Measurements from ENCODE around the gene ECHDC1. TPM values are rescaled to one million over a fixed set of nuclear protein-coding genes. Genes with fewer than 3 reads are reported as not detected.

Gene ECHDC1
- total RNA-seq, 1 experiment from 2014 or later: 47.2 TPM

DNA sequence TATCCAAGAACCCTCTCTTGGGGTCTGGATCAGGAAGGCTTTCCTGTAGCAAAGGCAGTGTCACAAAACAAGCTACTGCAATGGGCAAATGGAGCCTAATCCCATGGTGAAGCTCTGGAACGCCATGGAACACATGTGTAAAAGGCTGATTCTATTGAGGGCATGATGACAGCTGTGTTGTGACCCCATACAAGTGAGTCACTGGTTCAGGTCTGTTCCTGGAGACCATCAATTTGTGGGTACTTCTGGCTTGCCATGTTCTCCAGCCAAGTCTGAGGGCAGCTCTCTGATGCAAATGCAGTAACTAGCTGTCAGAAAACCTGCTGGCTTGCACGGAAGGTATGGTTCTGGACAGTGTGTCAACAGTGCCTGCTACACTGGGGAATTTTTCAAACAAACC is 33.3 kb upstream of the ECHDC1 start:
- Histone ChIP-seq H3K79me2 (ENCODE audit: insufficient read depth, low read length) (no peaks in the 10 kb centered on the region), H3K27ac (ENCODE audit: low read depth, low read length) (no peak overlapping the region), H3K4me1 (ENCODE audit: control insufficient read depth in 1 of 2, insufficient read depth in 2 of 2, low read length in 2 of 2) (no peaks in the 10 kb centered on the region), H3K9me2 (ENCODE audit: insufficient read depth) (no peaks in the 10 kb centered on the region), H4K20me1 (ENCODE audit: insufficient read depth) (no peaks in the 10 kb centered on the region), H3K9me3 (ENCODE audit: control insufficient read depth in 1 of 2, insufficient read depth in 1 of 2, low read depth in 1 of 2, low read length in 2 of 2) (no peaks in the 10 kb centered on the region), H3K36me3 (ENCODE audit: control insufficient read depth in 1 of 2, insufficient read depth in 2 of 2, low read length in 2 of 2) (no peaks in the 10 kb centered on the region), H3K9ac (ENCODE audit: low read length) (no peak overlapping the region), H2AFZ (ENCODE audit: low read depth, low read length, poor library complexity, severe bottlenecking) (no peak overlapping the region), H3K27me3 (ENCODE audit: insufficient read depth, low read length) (no peaks in the 10 kb centered on the region), H3K4me2 (ENCODE audit: low read length) (no peak overlapping the region), H3K4me3 (replicated peaks in 1 of 2; ENCODE audit: low read depth in 1 of 2, low read length in 2 of 2) (no peak overlapping the region)
- ATAC-seq (no peak), DNase-seq (ENCODE audit: low read depth, low spot score) (no peak)
- intact Hi-C loops (cut with micrococcal nuclease): no loop called here
- BruUV-seq (replicated peaks): no TSS peak
- ChIA-PET CTCF (no interaction called here), RAD21 (ENCODE audit: low non-redundant PET in 1 of 2, low total read pairs in 2 of 2, uncharacterized antibody in 2 of 2, unreplicated experiment in 2 of 2) (no interaction called here), POLR2A (no interaction called here)
- TF ChIP-seq, protein P1, sequence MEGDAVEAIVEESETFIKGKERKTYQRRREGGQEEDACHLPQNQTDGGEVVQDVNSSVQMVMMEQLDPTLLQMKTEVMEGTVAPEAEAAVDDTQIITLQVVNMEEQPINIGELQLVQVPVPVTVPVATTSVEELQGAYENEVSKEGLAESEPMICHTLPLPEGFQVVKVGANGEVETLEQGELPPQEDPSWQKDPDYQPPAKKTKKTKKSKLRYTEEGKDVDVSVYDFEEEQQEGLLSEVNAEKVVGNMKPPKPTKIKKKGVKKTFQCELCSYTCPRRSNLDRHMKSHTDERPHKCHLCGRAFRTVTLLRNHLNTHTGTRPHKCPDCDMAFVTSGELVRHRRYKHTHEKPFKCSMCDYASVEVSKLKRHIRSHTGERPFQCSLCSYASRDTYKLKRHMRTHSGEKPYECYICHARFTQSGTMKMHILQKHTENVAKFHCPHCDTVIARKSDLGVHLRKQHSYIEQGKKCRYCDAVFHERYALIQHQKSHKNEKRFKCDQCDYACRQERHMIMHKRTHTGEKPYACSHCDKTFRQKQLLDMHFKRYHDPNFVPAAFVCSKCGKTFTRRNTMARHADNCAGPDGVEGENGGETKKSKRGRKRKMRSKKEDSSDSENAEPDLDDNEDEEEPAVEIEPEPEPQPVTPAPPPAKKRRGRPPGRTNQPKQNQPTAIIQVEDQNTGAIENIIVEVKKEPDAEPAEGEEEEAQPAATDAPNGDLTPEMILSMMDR (IDR thresholded peaks at IDR 0.05 in 2 of 3, conservative IDR thresholded peaks at IDR 0.05 in 1 of 3; ENCODE audit: borderline replicate concordance in 1 of 3, insufficient read depth in 1 of 3, low read depth in 2 of 3, low read length in 2 of 3): no peak
- TF ChIP-seq, protein P2, sequence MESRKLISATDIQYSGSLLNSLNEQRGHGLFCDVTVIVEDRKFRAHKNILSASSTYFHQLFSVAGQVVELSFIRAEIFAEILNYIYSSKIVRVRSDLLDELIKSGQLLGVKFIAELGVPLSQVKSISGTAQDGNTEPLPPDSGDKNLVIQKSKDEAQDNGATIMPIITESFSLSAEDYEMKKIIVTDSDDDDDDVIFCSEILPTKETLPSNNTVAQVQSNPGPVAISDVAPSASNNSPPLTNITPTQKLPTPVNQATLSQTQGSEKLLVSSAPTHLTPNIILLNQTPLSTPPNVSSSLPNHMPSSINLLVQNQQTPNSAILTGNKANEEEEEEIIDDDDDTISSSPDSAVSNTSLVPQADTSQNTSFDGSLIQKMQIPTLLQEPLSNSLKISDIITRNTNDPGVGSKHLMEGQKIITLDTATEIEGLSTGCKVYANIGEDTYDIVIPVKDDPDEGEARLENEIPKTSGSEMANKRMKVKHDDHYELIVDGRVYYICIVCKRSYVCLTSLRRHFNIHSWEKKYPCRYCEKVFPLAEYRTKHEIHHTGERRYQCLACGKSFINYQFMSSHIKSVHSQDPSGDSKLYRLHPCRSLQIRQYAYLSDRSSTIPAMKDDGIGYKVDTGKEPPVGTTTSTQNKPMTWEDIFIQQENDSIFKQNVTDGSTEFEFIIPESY (IDR thresholded peaks at IDR 0.05; ENCODE audit: extremely low read depth, insufficient replicate concordance, low read length): no peak
- no peak for TF ChIP-seq EGR1 (IDR thresholded peaks at IDR 0.05; ENCODE audit: low read depth)
- TF ChIP-seq RAD21 (IDR thresholded peaks at IDR 0.05; ENCODE audit: low read depth): no peak
- TF ChIP-seq ZNF274 (IDR thresholded peaks at IDR 0.05; ENCODE audit: low read depth, low read length): no peak
- no peak for TF ChIP-seq ELF1 (IDR thresholded peaks at IDR 0.05; ENCODE audit: borderline replicate concordance, low read depth)
- TF ChIP-seq POLR2A (IDR thresholded peaks at IDR 0.05; ENCODE audit: borderline replicate concordance, extremely low read depth, insufficient read depth, insufficient read length): no peak
- TF ChIP-seq ZFX (IDR thresholded peaks at IDR 0.05): no peak
- TF ChIP-seq, protein P3, sequence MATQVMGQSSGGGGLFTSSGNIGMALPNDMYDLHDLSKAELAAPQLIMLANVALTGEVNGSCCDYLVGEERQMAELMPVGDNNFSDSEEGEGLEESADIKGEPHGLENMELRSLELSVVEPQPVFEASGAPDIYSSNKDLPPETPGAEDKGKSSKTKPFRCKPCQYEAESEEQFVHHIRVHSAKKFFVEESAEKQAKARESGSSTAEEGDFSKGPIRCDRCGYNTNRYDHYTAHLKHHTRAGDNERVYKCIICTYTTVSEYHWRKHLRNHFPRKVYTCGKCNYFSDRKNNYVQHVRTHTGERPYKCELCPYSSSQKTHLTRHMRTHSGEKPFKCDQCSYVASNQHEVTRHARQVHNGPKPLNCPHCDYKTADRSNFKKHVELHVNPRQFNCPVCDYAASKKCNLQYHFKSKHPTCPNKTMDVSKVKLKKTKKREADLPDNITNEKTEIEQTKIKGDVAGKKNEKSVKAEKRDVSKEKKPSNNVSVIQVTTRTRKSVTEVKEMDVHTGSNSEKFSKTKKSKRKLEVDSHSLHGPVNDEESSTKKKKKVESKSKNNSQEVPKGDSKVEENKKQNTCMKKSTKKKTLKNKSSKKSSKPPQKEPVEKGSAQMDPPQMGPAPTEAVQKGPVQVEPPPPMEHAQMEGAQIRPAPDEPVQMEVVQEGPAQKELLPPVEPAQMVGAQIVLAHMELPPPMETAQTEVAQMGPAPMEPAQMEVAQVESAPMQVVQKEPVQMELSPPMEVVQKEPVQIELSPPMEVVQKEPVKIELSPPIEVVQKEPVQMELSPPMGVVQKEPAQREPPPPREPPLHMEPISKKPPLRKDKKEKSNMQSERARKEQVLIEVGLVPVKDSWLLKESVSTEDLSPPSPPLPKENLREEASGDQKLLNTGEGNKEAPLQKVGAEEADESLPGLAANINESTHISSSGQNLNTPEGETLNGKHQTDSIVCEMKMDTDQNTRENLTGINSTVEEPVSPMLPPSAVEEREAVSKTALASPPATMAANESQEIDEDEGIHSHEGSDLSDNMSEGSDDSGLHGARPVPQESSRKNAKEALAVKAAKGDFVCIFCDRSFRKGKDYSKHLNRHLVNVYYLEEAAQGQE (IDR thresholded peaks at IDR 0.05; ENCODE audit: low read depth): no peak
- no peak for TF ChIP-seq TCF7L2 (IDR thresholded peaks at IDR 0.05; ENCODE audit: borderline replicate concordance, extremely low read depth, insufficient read depth, insufficient read length)
- TF ChIP-seq EZH2phosphoT487 (IDR thresholded peaks at IDR 0.05; ENCODE audit: borderline replicate concordance): no peak
- no peak for TF ChIP-seq POLR2AphosphoS5 (IDR thresholded peaks at IDR 0.05; ENCODE audit: low read depth, low read length)
- TF ChIP-seq CBX3 (IDR thresholded peaks at IDR 0.05; ENCODE audit: low read depth): no peak

All from HCT116 (cell line).